GM23338 (cell line): ENCODE results near the gene EFCAB8. TPM values are rescaled to one million over a fixed set of nuclear protein-coding genes. Genes with fewer than 3 reads are reported as not detected.

Source experiments
- ATAC-seq: fragments of 200-7000 bp; cut with Tn5 transposase; 3 replicates; pipeline ENCODE4 v1.9.1; 2020
- DNase-seq: peaks from one replicate; pipeline ENCODE4 v3.0.0-alpha.2; 2015; ENCODE audit warnings: low spot score
- H2AFZ ChIP-seq: fragments of 200-600 bp; sonication (generic); 2 replicates; pipeline ENCODE4 v1.8.0; 2016; ENCODE audit warnings: antibody characterized with exemption, mild to moderate bottlenecking, moderate library complexity
- H3F3A ChIP-seq: fragments of 200-600 bp; sonication (generic); replicated peaks from 2 replicates; pipeline ENCODE4 v1.8.0; 2017; ENCODE audit warnings: antibody characterized with exemption, mixed run types, low read depth
- H3K27ac ChIP-seq: fragments of 200-600 bp; sonication (generic); 2 replicates; pipeline ENCODE4 v1.6.1; 2016; ENCODE audit warnings: low read depth
- H3K27me3 ChIP-seq: fragments of 200-600 bp; sonication (generic); 2 replicates; pipeline ENCODE4 v1.8.0; 2016; ENCODE audit warnings: mild to moderate bottlenecking, mixed run types, moderate library complexity; ENCODE audit not compliant: insufficient read depth
- H3K36me3 ChIP-seq: fragments of 200-600 bp; sonication (generic); 2 replicates; pipeline ENCODE4 v1.8.0; 2016; ENCODE audit warnings: mild to moderate bottlenecking; ENCODE audit not compliant: insufficient read depth
- H3K4me1 ChIP-seq: fragments of 200-600 bp; sonication (generic); 2 replicates; pipeline ENCODE4 v1.8.0; 2016; ENCODE audit warnings: mild to moderate bottlenecking, moderate library complexity; ENCODE audit not compliant: insufficient read depth
- H3K4me2 ChIP-seq: fragments of 200-600 bp; sonication (generic); 2 replicates; pipeline ENCODE4 v1.7.1; 2017; ENCODE audit warnings: mixed run types
- H3K4me3 ChIP-seq: fragments of 200-600 bp; sonication (generic); 2 replicates; pipeline ENCODE4 v1.6.1; 2016; ENCODE audit warnings: mixed run types
- H3K79me2 ChIP-seq: fragments of 200-600 bp; sonication (generic); replicated peaks from 2 replicates; pipeline ENCODE4 v1.8.0; 2017; ENCODE audit warnings: mild to moderate bottlenecking; ENCODE audit not compliant: insufficient read depth
- H3K9me2 ChIP-seq: fragments of 200-600 bp; sonication (generic); 2 replicates; pipeline ENCODE4 v1.8.0; 2017; ENCODE audit not compliant: insufficient read depth
- H4K20me1 ChIP-seq: fragments of 200-600 bp; sonication (generic); replicated peaks from 2 replicates; pipeline ENCODE4 v1.8.0; 2017; ENCODE audit warnings: mild to moderate bottlenecking; ENCODE audit not compliant: insufficient read depth
- H3K27ac Mint-ChIP-seq: 2 replicates; pipeline ENCODE4 v1.8.0; 2020; ENCODE audit warnings: inconsistent platforms, mild to moderate bottlenecking, moderate library complexity, mixed read lengths
- H3K27me3 Mint-ChIP-seq: 3 replicates; pipeline ENCODE4 v1.8.0; 2022; ENCODE audit warnings: low read depth, mild to moderate bottlenecking, moderate library complexity, mixed read lengths, inconsistent platforms; ENCODE audit not compliant: insufficient read depth, poor library complexity
- H3K36me3 Mint-ChIP-seq: 3 replicates; pipeline ENCODE4 v1.8.0; 2021; ENCODE audit warnings: low read depth, mild to moderate bottlenecking, inconsistent platforms, moderate library complexity, mixed read lengths
- H3K4me1 Mint-ChIP-seq: 3 replicates; pipeline ENCODE4 v1.8.0; 2020; ENCODE audit warnings: mild to moderate bottlenecking, inconsistent platforms, mixed read lengths
- H3K4me3 Mint-ChIP-seq: 3 replicates; pipeline ENCODE4 v1.8.0; 2021; ENCODE audit warnings: moderate library complexity, mild to moderate bottlenecking, inconsistent platforms, mixed read lengths
- H3K9me3 Mint-ChIP-seq: 3 replicates; pipeline ENCODE4 v1.8.0; 2020; ENCODE audit warnings: moderate library complexity, mild to moderate bottlenecking, inconsistent platforms, mixed read lengths
- CREB1 ChIP-seq: fragments of 250-450 bp; sonication (Bioruptor Pico); IDR thresholded peaks from 2 replicates; pipeline ENCODE4 v1.5.0; 2020; ENCODE audit warnings: low read depth, mild to moderate bottlenecking, moderate library complexity
- EZH2 ChIP-seq: fragments of 200-600 bp; sonication (generic); IDR thresholded peaks from one replicate; pipeline ENCODE4 v1.8.0; 2017; ENCODE audit warnings: antibody characterized with exemption, mild to moderate bottlenecking, low read depth; ENCODE audit not compliant: unreplicated experiment
- EZH2phosphoT487 ChIP-seq: fragments of 200-600 bp; sonication (generic); IDR thresholded peaks from one replicate; pipeline ENCODE4 v1.8.1; 2018; ENCODE audit warnings: antibody characterized with exemption; ENCODE audit not compliant: unreplicated experiment
- NANOG ChIP-seq: IDR thresholded peaks from 2 replicates; pipeline ENCODE4 v1.6.1; 2016; ENCODE audit warnings: antibody characterized with exemption, borderline replicate concordance
- POLR2AphosphoS5 ChIP-seq: IDR thresholded peaks from 2 replicates; pipeline ENCODE4 v1.6.1; 2016; ENCODE audit warnings: antibody characterized with exemption, low read depth
- STAT1 ChIP-seq: IDR thresholded peaks from one replicate; pipeline ENCODE4 v1.6.1; 2016; ENCODE audit warnings: antibody characterized with exemption; ENCODE audit not compliant: unreplicated experiment
- ZNF114 ChIP-seq: fragments of 250-450 bp; sonication (Bioruptor Pico); IDR thresholded peaks from 2 replicates; pipeline ENCODE4 v1.5.0; 2020; ENCODE audit warnings: mild to moderate bottlenecking, moderate library complexity
- ZNF331 ChIP-seq: fragments of 250-450 bp; sonication (Bioruptor Pico); IDR thresholded peaks from 2 replicates; pipeline ENCODE4 v1.5.0; 2020; ENCODE audit warnings: low read depth, mild to moderate bottlenecking, moderate library complexity
- polyA plus RNA-seq: library from polyadenylated mRNA; unstranded; fragments of >200 nt; fragmentation: Nextera tagmentation; extraction: Ambion mirVana; gene quantifications from 2 replicates; pipeline ENCODE4 v1.2.1, GENCODE V29; 2016
- total RNA-seq: library from RNA; depleted of rRNA; stranded (reverse); fragments of >200 nt; shearing (Covaris generic); gene quantifications from 2 replicates; pipeline ENCODE4 v1.2.3, GENCODE V29; 2014
- TF ChIP-seq, protein P1 (sequence below): fragments of 250-450 bp; sonication (Bioruptor Pico); IDR thresholded peaks from 2 replicates; pipeline ENCODE4 v1.5.0; 2020; ENCODE audit warnings: mild to moderate bottlenecking, moderate library complexity
- TF ChIP-seq, protein P2 (sequence below): IDR thresholded peaks from one replicate; pipeline ENCODE4 v1.6.1; 2018; ENCODE audit warnings: antibody characterized with exemption; ENCODE audit not compliant: unreplicated experiment
- TF ChIP-seq, protein P3 (sequence below), 2 experiments: fragments of 200-600 bp in 1 of 2; sonication (generic) in 1 of 2; conservative IDR thresholded peaks; 2 replicates each; pipeline versions ENCODE4 v1.5.1 to v1.6.1; 2016 to 2017; ENCODE audit warnings: antibody characterized with exemption in 2 of 2, low read depth in 2 of 2, mild to moderate bottlenecking in 2 of 2, moderate library complexity in 1 of 2
- TF ChIP-seq, protein P4 (sequence below): IDR thresholded peaks from 2 replicates; pipeline ENCODE4 v1.6.1; 2016; ENCODE audit warnings: antibody characterized with exemption

EFCAB8 gene
- total and polyA plus RNA-seq, 2 experiments from 2014 or later, result 0.35 TPM; not detected in 1

DNA sequence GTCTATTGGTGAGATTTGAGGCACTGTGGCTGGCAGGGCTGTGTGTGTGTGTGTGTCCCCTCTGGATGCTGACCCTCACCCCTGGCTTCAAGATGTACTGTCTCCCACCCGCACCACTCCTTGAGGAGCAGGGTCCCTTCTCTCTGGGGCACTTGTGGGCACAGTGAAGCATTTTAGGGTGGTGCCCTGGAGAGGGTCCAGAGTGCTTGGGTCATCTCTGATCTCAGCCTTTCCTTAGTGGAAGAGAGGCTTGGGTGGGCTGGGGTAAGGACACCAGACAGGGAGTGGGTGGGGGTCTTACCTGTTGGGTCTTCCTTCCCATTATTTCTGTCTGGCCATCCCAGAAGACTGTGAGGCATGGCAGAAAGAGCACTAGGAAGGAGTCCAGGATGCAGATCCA, 66.1 kb downstream of the EFCAB8 start (continued):
- TF ChIP-seq, protein P1, sequence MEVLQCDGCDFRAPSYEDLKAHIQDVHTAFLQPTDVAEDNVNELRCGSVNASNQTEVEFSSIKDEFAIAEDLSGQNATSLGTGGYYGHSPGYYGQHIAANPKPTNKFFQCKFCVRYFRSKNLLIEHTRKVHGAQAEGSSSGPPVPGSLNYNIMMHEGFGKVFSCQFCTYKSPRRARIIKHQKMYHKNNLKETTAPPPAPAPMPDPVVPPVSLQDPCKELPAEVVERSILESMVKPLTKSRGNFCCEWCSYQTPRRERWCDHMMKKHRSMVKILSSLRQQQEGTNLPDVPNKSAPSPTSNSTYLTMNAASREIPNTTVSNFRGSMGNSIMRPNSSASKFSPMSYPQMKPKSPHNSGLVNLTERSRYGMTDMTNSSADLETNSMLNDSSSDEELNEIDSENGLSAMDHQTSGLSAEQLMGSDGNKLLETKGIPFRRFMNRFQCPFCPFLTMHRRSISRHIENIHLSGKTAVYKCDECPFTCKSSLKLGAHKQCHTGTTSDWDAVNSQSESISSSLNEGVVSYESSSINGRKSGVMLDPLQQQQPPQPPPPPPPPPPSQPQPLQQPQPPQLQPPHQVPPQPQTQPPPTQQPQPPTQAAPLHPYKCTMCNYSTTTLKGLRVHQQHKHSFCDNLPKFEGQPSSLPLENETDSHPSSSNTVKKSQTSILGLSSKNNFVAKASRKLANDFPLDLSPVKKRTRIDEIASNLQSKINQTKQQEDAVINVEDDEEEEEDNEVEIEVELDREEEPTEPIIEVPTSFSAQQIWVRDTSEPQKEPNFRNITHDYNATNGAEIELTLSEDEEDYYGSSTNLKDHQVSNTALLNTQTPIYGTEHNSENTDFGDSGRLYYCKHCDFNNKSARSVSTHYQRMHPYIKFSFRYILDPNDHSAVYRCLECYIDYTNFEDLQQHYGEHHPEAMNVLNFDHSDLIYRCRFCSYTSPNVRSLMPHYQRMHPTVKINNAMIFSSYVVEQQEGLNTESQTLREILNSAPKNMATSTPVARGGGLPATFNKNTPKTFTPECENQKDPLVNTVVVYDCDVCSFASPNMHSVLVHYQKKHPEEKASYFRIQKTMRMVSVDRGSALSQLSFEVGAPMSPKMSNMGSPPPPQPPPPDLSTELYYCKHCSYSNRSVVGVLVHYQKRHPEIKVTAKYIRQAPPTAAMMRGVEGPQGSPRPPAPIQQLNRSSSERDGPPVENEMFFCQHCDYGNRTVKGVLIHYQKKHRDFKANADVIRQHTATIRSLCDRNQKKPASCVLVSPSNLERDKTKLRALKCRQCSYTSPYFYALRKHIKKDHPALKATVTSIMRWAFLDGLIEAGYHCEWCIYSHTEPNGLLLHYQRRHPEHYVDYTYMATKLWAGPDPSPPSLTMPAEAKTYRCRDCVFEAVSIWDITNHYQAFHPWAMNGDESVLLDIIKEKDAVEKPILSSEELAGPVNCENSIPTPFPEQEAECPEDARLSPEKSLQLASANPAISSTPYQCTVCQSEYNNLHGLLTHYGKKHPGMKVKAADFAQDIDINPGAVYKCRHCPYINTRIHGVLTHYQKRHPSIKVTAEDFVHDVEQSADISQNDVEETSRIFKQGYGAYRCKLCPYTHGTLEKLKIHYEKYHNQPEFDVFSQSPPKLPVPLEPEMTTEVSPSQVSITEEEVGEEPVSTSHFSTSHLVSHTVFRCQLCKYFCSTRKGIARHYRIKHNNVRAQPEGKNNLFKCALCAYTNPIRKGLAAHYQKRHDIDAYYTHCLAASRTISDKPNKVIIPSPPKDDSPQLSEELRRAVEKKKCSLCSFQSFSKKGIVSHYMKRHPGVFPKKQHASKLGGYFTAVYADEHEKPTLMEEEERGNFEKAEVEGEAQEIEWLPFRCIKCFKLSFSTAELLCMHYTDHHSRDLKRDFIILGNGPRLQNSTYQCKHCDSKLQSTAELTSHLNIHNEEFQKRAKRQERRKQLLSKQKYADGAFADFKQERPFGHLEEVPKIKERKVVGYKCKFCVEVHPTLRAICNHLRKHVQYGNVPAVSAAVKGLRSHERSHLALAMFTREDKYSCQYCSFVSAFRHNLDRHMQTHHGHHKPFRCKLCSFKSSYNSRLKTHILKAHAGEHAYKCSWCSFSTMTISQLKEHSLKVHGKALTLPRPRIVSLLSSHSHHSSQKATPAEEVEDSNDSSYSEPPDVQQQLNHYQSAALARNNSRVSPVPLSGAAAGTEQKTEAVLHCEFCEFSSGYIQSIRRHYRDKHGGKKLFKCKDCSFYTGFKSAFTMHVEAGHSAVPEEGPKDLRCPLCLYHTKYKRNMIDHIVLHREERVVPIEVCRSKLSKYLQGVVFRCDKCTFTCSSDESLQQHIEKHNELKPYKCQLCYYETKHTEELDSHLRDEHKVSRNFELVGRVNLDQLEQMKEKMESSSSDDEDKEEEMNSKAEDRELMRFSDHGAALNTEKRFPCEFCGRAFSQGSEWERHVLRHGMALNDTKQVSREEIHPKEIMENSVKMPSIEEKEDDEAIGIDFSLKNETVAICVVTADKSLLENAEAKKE, result no peak
- no peak for TF ChIP-seq NANOG

DNA sequence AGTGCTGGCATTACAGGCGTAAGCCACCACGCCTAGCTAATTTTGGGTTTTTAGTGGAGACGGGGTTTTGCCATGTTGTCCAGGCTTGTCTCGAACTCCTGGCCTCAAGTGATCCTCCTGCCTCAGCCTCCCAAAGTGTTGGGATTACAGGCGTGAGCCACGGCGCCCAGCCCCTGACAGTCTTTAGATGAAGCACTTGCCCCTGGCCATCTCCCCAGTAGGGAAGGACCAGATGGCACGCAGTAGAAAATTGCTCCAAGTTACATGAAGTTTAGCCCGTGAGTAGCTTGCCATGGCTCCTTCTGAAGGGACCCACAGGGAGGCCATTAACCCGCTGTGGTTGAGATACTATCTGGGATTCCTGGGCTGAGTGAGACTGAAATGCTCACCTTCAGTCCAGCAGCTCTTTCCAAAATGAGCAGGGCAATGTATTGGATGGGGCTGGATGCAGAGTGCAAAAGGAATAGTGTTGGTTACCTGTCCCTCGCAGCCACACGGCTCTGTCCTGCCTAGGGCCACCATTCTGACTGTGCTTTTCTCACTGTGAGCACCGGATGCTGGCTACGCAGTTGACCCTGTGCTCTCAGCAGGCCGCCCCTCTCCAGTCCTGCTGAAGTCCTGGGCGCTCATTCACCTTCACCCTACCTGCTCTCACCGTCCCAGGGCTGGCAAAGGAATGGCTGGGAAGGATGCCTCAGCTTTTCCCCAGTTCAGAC, 66.9 kb downstream of the EFCAB8 start:
- no peak overlapping the region for H3K4me3 Mint-ChIP-seq
- no peak overlapping the region for H3K27ac Mint-ChIP-seq
- no peaks in the 10 kb centered on the region; the same call in 2 of the 3 replicates for H3K9me3 Mint-ChIP-seq
- peaks cover 3% of the 10 kb centered on the region; the same call in 1 of the 3 replicates for H3K4me1 Mint-ChIP-seq
- Histone ChIP-seq H3K79me2 (no peaks in the 10 kb centered on the region), H3K27ac (no peak overlapping the region), H3K4me3 (no peak overlapping the region), H3K4me1 (no peaks in the 10 kb centered on the region), H4K20me1 (no peaks in the 10 kb centered on the region), H3K36me3 (no peaks in the 10 kb centered on the region), H3K27me3 (no peaks in the 10 kb centered on the region), H3K4me2 (no peak overlapping the region), H3K9me2 (no peaks in the 10 kb centered on the region), H3F3A (no peaks in the 10 kb centered on the region), H2AFZ (no peak overlapping the region)
- ATAC-seq, result no peak
- H3K36me3 Mint-ChIP-seq, result no peaks in the 10 kb centered on the region
- no peak for DNase-seq
- H3K27me3 Mint-ChIP-seq, result peaks cover 5% of the 10 kb centered on the region
- TF ChIP-seq ZNF114 (CRISPR knock-in tag), result no peak
- TF ChIP-seq EZH2, result no peak
- TF ChIP-seq, protein P2, sequence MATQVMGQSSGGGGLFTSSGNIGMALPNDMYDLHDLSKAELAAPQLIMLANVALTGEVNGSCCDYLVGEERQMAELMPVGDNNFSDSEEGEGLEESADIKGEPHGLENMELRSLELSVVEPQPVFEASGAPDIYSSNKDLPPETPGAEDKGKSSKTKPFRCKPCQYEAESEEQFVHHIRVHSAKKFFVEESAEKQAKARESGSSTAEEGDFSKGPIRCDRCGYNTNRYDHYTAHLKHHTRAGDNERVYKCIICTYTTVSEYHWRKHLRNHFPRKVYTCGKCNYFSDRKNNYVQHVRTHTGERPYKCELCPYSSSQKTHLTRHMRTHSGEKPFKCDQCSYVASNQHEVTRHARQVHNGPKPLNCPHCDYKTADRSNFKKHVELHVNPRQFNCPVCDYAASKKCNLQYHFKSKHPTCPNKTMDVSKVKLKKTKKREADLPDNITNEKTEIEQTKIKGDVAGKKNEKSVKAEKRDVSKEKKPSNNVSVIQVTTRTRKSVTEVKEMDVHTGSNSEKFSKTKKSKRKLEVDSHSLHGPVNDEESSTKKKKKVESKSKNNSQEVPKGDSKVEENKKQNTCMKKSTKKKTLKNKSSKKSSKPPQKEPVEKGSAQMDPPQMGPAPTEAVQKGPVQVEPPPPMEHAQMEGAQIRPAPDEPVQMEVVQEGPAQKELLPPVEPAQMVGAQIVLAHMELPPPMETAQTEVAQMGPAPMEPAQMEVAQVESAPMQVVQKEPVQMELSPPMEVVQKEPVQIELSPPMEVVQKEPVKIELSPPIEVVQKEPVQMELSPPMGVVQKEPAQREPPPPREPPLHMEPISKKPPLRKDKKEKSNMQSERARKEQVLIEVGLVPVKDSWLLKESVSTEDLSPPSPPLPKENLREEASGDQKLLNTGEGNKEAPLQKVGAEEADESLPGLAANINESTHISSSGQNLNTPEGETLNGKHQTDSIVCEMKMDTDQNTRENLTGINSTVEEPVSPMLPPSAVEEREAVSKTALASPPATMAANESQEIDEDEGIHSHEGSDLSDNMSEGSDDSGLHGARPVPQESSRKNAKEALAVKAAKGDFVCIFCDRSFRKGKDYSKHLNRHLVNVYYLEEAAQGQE, result no peak
- no peak for TF ChIP-seq POLR2AphosphoS5
- no peak for TF ChIP-seq EZH2phosphoT487
- no peak for TF ChIP-seq ZNF331
- TF ChIP-seq, protein P3, sequence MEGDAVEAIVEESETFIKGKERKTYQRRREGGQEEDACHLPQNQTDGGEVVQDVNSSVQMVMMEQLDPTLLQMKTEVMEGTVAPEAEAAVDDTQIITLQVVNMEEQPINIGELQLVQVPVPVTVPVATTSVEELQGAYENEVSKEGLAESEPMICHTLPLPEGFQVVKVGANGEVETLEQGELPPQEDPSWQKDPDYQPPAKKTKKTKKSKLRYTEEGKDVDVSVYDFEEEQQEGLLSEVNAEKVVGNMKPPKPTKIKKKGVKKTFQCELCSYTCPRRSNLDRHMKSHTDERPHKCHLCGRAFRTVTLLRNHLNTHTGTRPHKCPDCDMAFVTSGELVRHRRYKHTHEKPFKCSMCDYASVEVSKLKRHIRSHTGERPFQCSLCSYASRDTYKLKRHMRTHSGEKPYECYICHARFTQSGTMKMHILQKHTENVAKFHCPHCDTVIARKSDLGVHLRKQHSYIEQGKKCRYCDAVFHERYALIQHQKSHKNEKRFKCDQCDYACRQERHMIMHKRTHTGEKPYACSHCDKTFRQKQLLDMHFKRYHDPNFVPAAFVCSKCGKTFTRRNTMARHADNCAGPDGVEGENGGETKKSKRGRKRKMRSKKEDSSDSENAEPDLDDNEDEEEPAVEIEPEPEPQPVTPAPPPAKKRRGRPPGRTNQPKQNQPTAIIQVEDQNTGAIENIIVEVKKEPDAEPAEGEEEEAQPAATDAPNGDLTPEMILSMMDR (conservative IDR thresholded peaks at IDR 0.05; ENCODE audit: low read depth in 2 of 2), result no peak
- no peak for TF ChIP-seq NANOG
- TF ChIP-seq, protein P4, sequence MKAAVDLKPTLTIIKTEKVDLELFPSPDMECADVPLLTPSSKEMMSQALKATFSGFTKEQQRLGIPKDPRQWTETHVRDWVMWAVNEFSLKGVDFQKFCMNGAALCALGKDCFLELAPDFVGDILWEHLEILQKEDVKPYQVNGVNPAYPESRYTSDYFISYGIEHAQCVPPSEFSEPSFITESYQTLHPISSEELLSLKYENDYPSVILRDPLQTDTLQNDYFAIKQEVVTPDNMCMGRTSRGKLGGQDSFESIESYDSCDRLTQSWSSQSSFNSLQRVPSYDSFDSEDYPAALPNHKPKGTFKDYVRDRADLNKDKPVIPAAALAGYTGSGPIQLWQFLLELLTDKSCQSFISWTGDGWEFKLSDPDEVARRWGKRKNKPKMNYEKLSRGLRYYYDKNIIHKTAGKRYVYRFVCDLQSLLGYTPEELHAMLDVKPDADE, result no peak
- no peak for TF ChIP-seq STAT1
- no peak for TF ChIP-seq CREB1 (CRISPR knock-in tag)
